Esophagus squamous epithelium (tissue), 5 donors: ENCODE results near the gene GABBR1. TPM values are rescaled to one million over a fixed set of nuclear protein-coding genes. Genes with fewer than 3 reads are reported as not detected.

ENCODE experiments used
- DNase-seq: peaks from one replicate; lab custom pipeline; 2025; lab: John Stamatoyannopoulos, UW
- H3K27ac ChIP-seq, 4 donors: fragments of 200-600 bp; sonication (generic); one replicate each; pipeline ENCODE4 v1.5.1; 2016 to 2019; ENCODE audit warnings: mild to moderate bottlenecking in 1 of 4
- H3K27me3 ChIP-seq, 4 donors: fragments of 200-600 bp; sonication (generic); 1 replicate in 3 of 4; 2 replicates in 1 of 4; pipeline versions ENCODE4 v1.5.1 to v1.6.0; 2017 to 2021; ENCODE audit warnings: antibody characterized with exemption in 1 of 4
- H3K36me3 ChIP-seq, 3 donors: fragments of 200-600 bp; sonication (generic); one replicate each; pipeline ENCODE4 v1.5.1; 2016 to 2019
- H3K4me1 ChIP-seq, 3 donors: fragments of 200-600 bp; sonication (generic); one replicate each; pipeline ENCODE4 v1.5.1; 2017 to 2019
- H3K4me3 ChIP-seq, 4 donors: fragments of 200-600 bp; sonication (generic); 1 replicate in 3 of 4; 2 replicates in 1 of 4; pipeline ENCODE4 v1.5.1; 2016 to 2019; ENCODE audit warnings: mild to moderate bottlenecking in 2 of 4, moderate library complexity in 1 of 4
- H3K9me3 ChIP-seq, 3 donors: fragments of 200-600 bp; sonication (generic); one replicate each; pipeline ENCODE4 v1.5.1; 2016 to 2019
- CTCF ChIP-seq, 6 experiments: fragments of 450-650 bp in 4 of 6; fragments of 200-600 bp in 2 of 6; sonication (generic) in 2 of 6; IDR thresholded peaks; one replicate each; pipeline ENCODE4 v1.5.1; 2016 to 2019; ENCODE audit warnings: antibody characterized with exemption in 6 of 6, mild to moderate bottlenecking in 4 of 6, moderate library complexity in 4 of 6
- POLR2A ChIP-seq, 4 donors: fragments of 450-650 bp; IDR thresholded peaks; one replicate each; pipeline ENCODE4 v1.6.1; 2017; ENCODE audit warnings: antibody characterized with exemption in 4 of 4, mild to moderate bottlenecking in 4 of 4, moderate library complexity in 3 of 4
- WGBS, 2 donors: methylation state at CpG; one replicate each; pipeline ENCODE4 v1.1.5; 2018; 5-methylcytosine and 5-hydroxymethylcytosine counted together
- intact Hi-C: fragments of 100-400 bp; cut with DNase I; formaldehyde crosslinking; loops from one replicate; pipeline ENCODE4 v1.15.0; 2022
- total RNA-seq, 4 donors: library from RNA; depleted of rRNA; stranded (reverse); fragments of >200 nt; gene quantifications; one replicate each; pipeline ENCODE4 v1.1.0, GENCODE V29; 2016
- donor health status: DM: yes; HTN: yes; CAD: no.

GABBR1 gene
- total RNA-seq, 4 donors from 2014 or later, result 4.1 to 19.5 (median 8.5) TPM

GRCh38 chr6:29608131-29608530 lies 24.9 kb downstream of the GABBR1 start:
- Histone ChIP-seq H3K36me3 (peaks cover 6 to 99% (median 17%) of the 10 kb centered on the region in 3 donors), H3K4me3 (no peak overlapping the region), H3K4me1 (no peaks in the 10 kb centered on the region), H3K9me3 (no peaks in the 10 kb centered on the region), H3K27me3 (no peaks in the 10 kb centered on the region), H3K27ac (no peak overlapping the region)
- intact Hi-C loops, result no loop called here
- DNase-seq, result no peak
- TF ChIP-seq CTCF (IDR thresholded peaks at IDR 0.05) (no peak), POLR2A (IDR thresholded peaks at IDR 0.05) (no peak)

DNA sequence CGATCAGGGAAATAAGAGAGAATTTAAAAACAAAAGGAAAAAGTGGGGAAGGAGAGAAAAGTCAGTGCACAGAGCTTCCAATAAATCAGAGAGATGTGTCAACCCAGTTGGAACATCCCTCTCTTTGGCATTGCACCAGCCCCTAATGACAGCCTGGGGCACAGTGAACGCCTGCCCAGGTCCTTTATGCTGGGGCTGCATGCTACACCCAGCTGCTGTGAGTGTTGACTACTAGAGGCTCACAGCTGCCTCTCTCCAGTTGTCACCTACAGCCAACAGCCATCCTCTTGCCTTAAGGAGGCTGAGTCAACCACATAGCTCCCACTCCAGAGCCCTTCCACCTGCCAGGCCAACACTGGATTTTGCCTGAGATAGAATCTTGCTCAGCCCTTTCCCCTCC lies 29.1 kb downstream of the GABBR1 start:
- Histone ChIP-seq H3K9me3 (no peaks in the 10 kb centered on the region), H3K4me1 (no peaks in the 10 kb centered on the region), H3K27ac (no peak overlapping the region), H3K27me3 (no peaks in the 10 kb centered on the region), H3K36me3 (peaks cover 6 to 71% (median 9%) of the 10 kb centered on the region in 3 donors), H3K4me3 (no peak overlapping the region)
- intact Hi-C loops, result no loop called here
- WGBS, 2 donors, result 36 to 55% methylated on average over 2 of the region's 2 CpGs
- DNase-seq, result no peak
- TF ChIP-seq POLR2A (IDR thresholded peaks at IDR 0.05) (no peak), CTCF (IDR thresholded peaks at IDR 0.05) (no peak)

DNA sequence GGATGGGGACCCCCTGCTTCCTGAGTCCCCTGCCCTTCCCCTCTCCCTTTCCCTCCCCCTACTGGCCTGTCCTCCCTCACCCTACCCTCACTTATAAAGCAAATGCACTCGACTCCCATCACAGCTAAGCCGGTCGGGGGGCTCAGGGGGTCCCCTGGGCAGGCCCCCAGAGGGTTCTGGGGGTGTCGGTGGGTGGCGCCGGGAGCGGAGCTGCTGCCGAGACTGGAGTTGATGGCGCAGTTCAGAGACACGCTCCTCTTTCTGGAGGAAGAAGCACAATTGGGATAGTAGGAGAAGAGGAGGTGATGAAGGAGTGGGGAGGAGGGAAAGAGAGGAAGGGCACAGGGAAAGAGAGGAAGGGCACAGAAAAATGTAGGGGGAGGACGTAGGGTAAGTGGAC lies 29.5 kb downstream of the GABBR1 start:
- no peak for DNase-seq
- intact Hi-C loops, result no loop called here
- Histone ChIP-seq H3K4me1 (no peaks in the 10 kb centered on the region), H3K27me3 (no peaks in the 10 kb centered on the region), H3K4me3 (no peak overlapping the region), H3K27ac (no peak overlapping the region), H3K36me3 (peaks cover 6 to 66% (median 8%) of the 10 kb centered on the region in 3 donors), H3K9me3 (no peaks in the 10 kb centered on the region)
- TF ChIP-seq POLR2A (IDR thresholded peaks at IDR 0.05) (no peak), CTCF (IDR thresholded peaks at IDR 0.05) (no peak)
- WGBS, 2 donors, result 46 to 86% methylated on average over 2 to 11 of the region's 11 CpGs

GRCh38 chr6:29602564-29603361 lies 30.2 kb downstream of the GABBR1 start:
- no peak for DNase-seq
- H3K27me3 ChIP-seq, result no peaks in the 10 kb centered on the region
- H3K4me1 ChIP-seq, result no peaks in the 10 kb centered on the region
- no peaks in the 10 kb centered on the region for H3K9me3 ChIP-seq
- H3K27ac ChIP-seq, result no peak overlapping the region
- no peak for TF ChIP-seq CTCF (IDR thresholded peaks at IDR 0.05)
- no peak for TF ChIP-seq POLR2A (IDR thresholded peaks at IDR 0.05)
- intact Hi-C loops, result no loop called here
- no peak overlapping the region for H3K4me3 ChIP-seq
- H3K36me3 ChIP-seq, result peaks cover 6 to 59% (median 8%) of the 10 kb centered on the region in 3 donors
- 78 to 80% methylated on average over 12 of the region's 12 CpGs for WGBS, 2 donors

DNA sequence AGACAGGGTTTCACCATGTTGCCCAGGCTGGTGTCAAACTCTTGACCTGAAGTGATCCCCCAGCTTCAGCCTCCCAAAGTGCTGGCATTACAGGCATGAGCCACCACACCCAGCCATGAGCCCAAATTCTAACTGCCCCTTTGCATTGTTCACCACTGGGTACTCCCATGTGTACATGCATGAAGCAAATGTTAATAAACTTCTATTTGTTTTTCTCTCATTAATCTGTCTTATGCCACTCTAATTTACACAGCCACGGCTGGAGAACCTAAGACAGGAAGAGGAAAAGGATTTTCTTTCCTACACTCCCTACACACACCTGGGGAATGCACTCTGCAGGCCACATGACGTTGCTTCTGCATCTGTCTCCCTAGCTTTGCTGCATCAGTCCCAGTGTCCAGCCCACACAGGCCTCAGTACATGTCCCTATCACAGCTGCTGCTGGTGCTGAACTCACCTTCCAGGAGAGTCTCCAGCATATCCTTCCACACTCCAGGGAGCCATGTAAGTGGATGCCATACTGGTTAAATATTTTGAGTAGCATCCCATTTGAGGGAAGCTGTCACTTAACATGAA lies 34.7 kb downstream of the GABBR1 start:
- 19 to 24% methylated on average over 2 of the region's 2 CpGs for WGBS, 2 donors
- intact Hi-C loops, result no loop called here
- DNase-seq, result no peak

More for the DNA sequence above, 34.7 kb downstream of the GABBR1 start:
- Histone ChIP-seq H3K27me3 (peaks cover 0 to 5% (median 0%) of the 10 kb centered on the region in 4 donors), H3K4me1 (peaks cover 0 to 4% (median 0%) of the 10 kb centered on the region in 3 donors), H3K4me3 (no peak overlapping the region), H3K36me3 (peaks cover 0 to 14% (median 0%) of the 10 kb centered on the region in 3 donors), H3K9me3 (no peaks in the 10 kb centered on the region), H3K27ac (no peak overlapping the region)
- TF ChIP-seq POLR2A (IDR thresholded peaks at IDR 0.05) (no peak), CTCF (IDR thresholded peaks at IDR 0.05) (no peak)
